ENCODE results near the gene MTA3.

Gene MTA3

GRCh38 chr2:42572297-42573081 is 4.1 kb downstream of the MTA3 start:
- Histone ChIP-seq H3F3A (ENCODE audit: low read depth) (no peaks in the 10 kb centered on the region), H3K9me2 (replicated peaks; ENCODE audit: low read depth, low read length) (no peaks in the 10 kb centered on the region), H3K9me3 (ENCODE audit: insufficient read depth, low read depth, low read length) (no peaks in the 10 kb centered on the region), H3K79me2 (ENCODE audit: insufficient read depth, low read length) (peaks cover 44% of the 10 kb centered on the region), H3K4me1 (ENCODE audit: insufficient read depth, low read length, poor library complexity, severe bottlenecking) (peaks cover 23% of the 10 kb centered on the region), H3K27me3 (ENCODE audit: insufficient read depth, low read length, poor library complexity, severe bottlenecking) (no peaks in the 10 kb centered on the region), H4K20me1 (ENCODE audit: insufficient read depth, low read length, poor library complexity, severe bottlenecking) (no peaks in the 10 kb centered on the region), H3K4me3 (ENCODE audit: low read length, poor library complexity, severe bottlenecking) (no peak overlapping the region), H3K9ac (ENCODE audit: low read depth, low read length, poor library complexity, severe bottlenecking) (no peak overlapping the region), H3K36me3 (ENCODE audit: insufficient read depth, low read length) (no peaks in the 10 kb centered on the region), H3K4me2 (ENCODE audit: low read depth, low read length, poor library complexity, severe bottlenecking) (peak overlapping the region; percentile 0), H2AFZ (ENCODE audit: low read length) (no peak overlapping the region)
- no peak for TF ChIP-seq EZH2phosphoT487 (IDR thresholded peaks at IDR 0.05; ENCODE audit: borderline replicate concordance)
- no peak for TF ChIP-seq CTCF (conservative IDR thresholded peaks at IDR 0.05; ENCODE audit: low read length)

DNA sequence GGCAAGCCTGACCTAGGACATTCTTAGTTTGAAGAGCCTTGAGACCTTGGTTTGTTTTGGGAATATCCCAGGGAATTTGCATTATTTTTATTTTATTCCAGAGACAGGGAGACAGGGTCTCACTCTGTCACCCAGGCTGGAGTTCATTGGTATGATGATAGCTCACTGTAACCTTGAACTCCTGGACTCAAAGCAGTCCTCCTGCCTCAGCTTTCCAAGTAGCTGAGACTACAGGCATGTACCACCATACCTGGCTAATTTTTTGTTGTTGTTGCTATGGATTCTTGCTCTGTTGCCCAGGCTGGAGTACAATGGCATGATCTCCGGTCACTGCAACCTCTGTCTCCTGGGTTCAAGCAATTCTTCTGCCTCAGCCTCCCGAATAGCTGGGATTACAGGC is 4.8 kb downstream of the MTA3 start:
- H3K4me3 ChIP-seq (ENCODE audit: low read length, poor library complexity, severe bottlenecking), result no peak overlapping the region

DNA sequence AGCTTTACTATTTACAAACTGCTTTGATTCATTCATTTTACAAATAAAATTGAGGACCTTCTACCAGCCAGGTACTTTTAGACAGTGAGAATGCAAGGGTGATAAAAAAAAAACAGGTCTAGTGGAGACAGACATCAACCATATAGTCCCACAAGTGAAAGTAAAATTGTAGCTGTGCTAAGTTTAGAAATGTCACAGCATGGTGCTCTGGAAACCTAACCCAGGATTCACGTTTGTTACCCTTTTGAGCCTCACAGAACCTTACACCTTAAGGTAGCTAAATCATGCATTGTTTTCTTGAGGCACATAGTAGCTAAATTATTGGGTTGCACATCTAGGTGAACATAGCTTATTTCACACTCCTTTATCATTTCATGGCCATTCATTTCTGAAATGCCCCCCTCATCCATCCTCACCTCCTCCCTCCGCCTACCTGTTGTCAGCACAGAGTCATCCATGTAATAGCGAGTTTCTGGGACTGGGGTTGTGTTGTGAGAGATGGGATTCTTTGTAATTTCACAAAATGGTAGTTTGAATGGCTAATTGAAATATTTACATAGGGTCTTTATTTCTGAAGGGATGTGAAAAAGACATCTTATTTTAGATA is 7.1 kb downstream of the MTA3 start:
- no peaks in the 10 kb centered on the region for H3K9me3 ChIP-seq (ENCODE audit: insufficient read depth, low read depth, low read length)
- H3K4me1 ChIP-seq (ENCODE audit: insufficient read depth, low read length, poor library complexity, severe bottlenecking), result peaks cover 20% of the 10 kb centered on the region
- peaks cover 38% of the 10 kb centered on the region; the same call in 1 of the 2 replicates for H3K79me2 ChIP-seq (ENCODE audit: insufficient read depth, low read length)
- H3K27me3 ChIP-seq (ENCODE audit: insufficient read depth, low read length, poor library complexity, severe bottlenecking), result no peaks in the 10 kb centered on the region
- peaks cover 12% of the 10 kb centered on the region; the same call in 1 of the 2 replicates for H3K36me3 ChIP-seq (ENCODE audit: insufficient read depth, low read length)
- TF ChIP-seq CTCF (conservative IDR thresholded peaks at IDR 0.05; ENCODE audit: low read length) (no peak), EZH2phosphoT487 (IDR thresholded peaks at IDR 0.05; ENCODE audit: borderline replicate concordance) (no peak)
- H2AFZ ChIP-seq (ENCODE audit: low read length), result no peak overlapping the region
- H3F3A ChIP-seq (ENCODE audit: low read depth), result no peaks in the 10 kb centered on the region
- H3K9me2 ChIP-seq (replicated peaks; ENCODE audit: low read depth, low read length), result no peaks in the 10 kb centered on the region
- H4K20me1 ChIP-seq (ENCODE audit: insufficient read depth, low read length, poor library complexity, severe bottlenecking), result no peaks in the 10 kb centered on the region
- H3K4me2 ChIP-seq (ENCODE audit: low read depth, low read length, poor library complexity, severe bottlenecking), result peak overlapping the region; percentile 39
- H3K9ac ChIP-seq (ENCODE audit: low read depth, low read length, poor library complexity, severe bottlenecking), result no peak overlapping the region
- peak overlapping the region; percentile 0 for H3K4me3 ChIP-seq (ENCODE audit: low read length, poor library complexity, severe bottlenecking)

More for the DNA sequence above, 4.8 kb downstream of the MTA3 start:
- Histone ChIP-seq H2AFZ (ENCODE audit: low read length) (no peak overlapping the region), H3K4me1 (ENCODE audit: insufficient read depth, low read length, poor library complexity, severe bottlenecking) (peaks cover 25% of the 10 kb centered on the region), H3K9ac (ENCODE audit: low read depth, low read length, poor library complexity, severe bottlenecking) (no peak overlapping the region), H3F3A (ENCODE audit: low read depth) (no peaks in the 10 kb centered on the region), H4K20me1 (ENCODE audit: insufficient read depth, low read length, poor library complexity, severe bottlenecking) (no peaks in the 10 kb centered on the region), H3K79me2 (ENCODE audit: insufficient read depth, low read length) (peaks cover 46% of the 10 kb centered on the region), H3K9me3 (ENCODE audit: insufficient read depth, low read depth, low read length) (no peaks in the 10 kb centered on the region), H3K36me3 (ENCODE audit: insufficient read depth, low read length) (no peaks in the 10 kb centered on the region), H3K27me3 (ENCODE audit: insufficient read depth, low read length, poor library complexity, severe bottlenecking) (no peaks in the 10 kb centered on the region), H3K9me2 (replicated peaks; ENCODE audit: low read depth, low read length) (no peaks in the 10 kb centered on the region), H3K4me2 (ENCODE audit: low read depth, low read length, poor library complexity, severe bottlenecking) (peak overlapping the region; percentile 0)
- no peak for TF ChIP-seq CTCF (conservative IDR thresholded peaks at IDR 0.05; ENCODE audit: low read length)
- no peak for TF ChIP-seq EZH2phosphoT487 (IDR thresholded peaks at IDR 0.05; ENCODE audit: borderline replicate concordance)

Data from Loucy (cell line).